IPS-18a (cell line): ENCODE measurements around the gene HSD3B7.

ENCODE experiments used
- H3K27ac ChIP-seq: one replicate; pipeline ENCODE4 v1.5.1; 2013; ENCODE audit warnings: low read length
- H3K27me3 ChIP-seq: one replicate; pipeline ENCODE4 v1.6.1; 2013; ENCODE audit warnings: mild to moderate bottlenecking, low read length; ENCODE audit not compliant: control insufficient read depth, insufficient read depth
- H3K36me3 ChIP-seq: one replicate; pipeline ENCODE4 v1.6.1; 2013; ENCODE audit warnings: low read depth, low read length; ENCODE audit not compliant: control insufficient read depth
- H3K4me1 ChIP-seq: one replicate; pipeline ENCODE4 v1.6.1; 2013; ENCODE audit warnings: low read depth, low read length; ENCODE audit not compliant: control insufficient read depth
- H3K4me3 ChIP-seq: one replicate; pipeline ENCODE4 v1.5.1; 2013; ENCODE audit warnings: low read length
- H3K9ac ChIP-seq: one replicate; pipeline ENCODE4 v1.6.1; 2013; ENCODE audit warnings: mild to moderate bottlenecking, low read length, moderate library complexity
- H3K9me3 ChIP-seq: one replicate; pipeline ENCODE4 v1.6.1; 2013; ENCODE audit warnings: low read depth, low read length; ENCODE audit not compliant: control insufficient read depth

HSD3B7 gene

GRCh38 chr16:30987581-30988190 is 2.7 kb downstream of the HSD3B7 start:
- H3K36me3 ChIP-seq: peaks cover 13% of the 10 kb centered on the region
- H3K4me3 ChIP-seq: no peak overlapping the region
- H3K27ac ChIP-seq: no peak overlapping the region
- no peaks in the 10 kb centered on the region for H3K4me1 ChIP-seq
- no peaks in the 10 kb centered on the region for H3K9me3 ChIP-seq
- H3K9ac ChIP-seq: no peak overlapping the region
- no peaks in the 10 kb centered on the region for H3K27me3 ChIP-seq

- H3K9ac ChIP-seq: no peak overlapping the region
- no peak overlapping the region for H3K27ac ChIP-seq
- no peaks in the 10 kb centered on the region for H3K27me3 ChIP-seq
- H3K9me3 ChIP-seq: no peaks in the 10 kb centered on the region
- H3K36me3 ChIP-seq: no peaks in the 10 kb centered on the region
- no peaks in the 10 kb centered on the region for H3K4me1 ChIP-seq
- no peak overlapping the region for H3K4me3 ChIP-seq
Measured at GRCh38 chr16:30989469-30990047, 4.6 kb downstream of the HSD3B7 start.

- no peak overlapping the region for H3K9ac ChIP-seq
Measured at GRCh38 chr16:30990105-30990504, 5.1 kb downstream of the HSD3B7 start.

GRCh38 chr16:30991052-30991451 is 6.0 kb downstream of the HSD3B7 start:
- Histone ChIP-seq H3K4me1 (no peaks in the 10 kb centered on the region), H3K9ac (no peak overlapping the region), H3K27me3 (no peaks in the 10 kb centered on the region), H3K36me3 (no peaks in the 10 kb centered on the region), H3K9me3 (no peaks in the 10 kb centered on the region), H3K4me3 (no peak overlapping the region), H3K27ac (no peak overlapping the region)

More at GRCh38 chr16:30990105-30990504, 5.1 kb downstream of the HSD3B7 start:
- no peaks in the 10 kb centered on the region for H3K4me1 ChIP-seq
- H3K9me3 ChIP-seq: no peaks in the 10 kb centered on the region
- H3K27me3 ChIP-seq: no peaks in the 10 kb centered on the region
- H3K4me3 ChIP-seq: no peak overlapping the region
- no peak overlapping the region for H3K27ac ChIP-seq
- H3K36me3 ChIP-seq: no peaks in the 10 kb centered on the region

- Histone ChIP-seq H3K36me3 (no peaks in the 10 kb centered on the region), H3K4me3 (no peak overlapping the region), H3K9ac (no peak overlapping the region), H3K4me1 (peaks cover 5% of the 10 kb centered on the region), H3K27me3 (peaks cover 6% of the 10 kb centered on the region), H3K27ac (no peak overlapping the region), H3K9me3 (no peaks in the 10 kb centered on the region)
Measured at GRCh38 chr16:30992276-30992780, 7.3 kb downstream of the HSD3B7 start.

GRCh38 chr16:30992931-30993816 is 8.2 kb downstream of the HSD3B7 start:
- Histone ChIP-seq H3K27ac (no peak overlapping the region), H3K27me3 (peaks cover 13% of the 10 kb centered on the region), H3K9ac (no peak overlapping the region), H3K4me3 (no peak overlapping the region), H3K9me3 (no peaks in the 10 kb centered on the region), H3K4me1 (peaks cover 5% of the 10 kb centered on the region), H3K36me3 (no peaks in the 10 kb centered on the region)

- Histone ChIP-seq H3K36me3 (no peaks in the 10 kb centered on the region), H3K27me3 (peaks cover 13% of the 10 kb centered on the region), H3K4me3 (peak overlapping the region; percentile 74), H3K4me1 (peaks cover 5% of the 10 kb centered on the region), H3K9me3 (no peaks in the 10 kb centered on the region), H3K27ac (no peak overlapping the region), H3K9ac (peak overlapping the region; percentile 36)
Measured at GRCh38 chr16:30995927-30996323, 10.9 kb downstream of the HSD3B7 start.

- peak overlapping the region; percentile 36 for H3K9ac ChIP-seq
Measured at GRCh38 chr16:30996324-30996984, 11.4 kb downstream of the HSD3B7 start.

GRCh38 chr16:30996985-30997724 is 12.1 kb downstream of the HSD3B7 start:
- Histone ChIP-seq H3K9me3 (no peaks in the 10 kb centered on the region), H3K4me3 (peak overlapping the region; percentile 74), H3K9ac (peak overlapping the region; percentile 42), H3K4me1 (peaks cover 5% of the 10 kb centered on the region), H3K27ac (no peak overlapping the region), H3K27me3 (peaks cover 13% of the 10 kb centered on the region), H3K36me3 (no peaks in the 10 kb centered on the region)

More at GRCh38 chr16:30996324-30996984, 11.4 kb downstream of the HSD3B7 start:
- peaks cover 13% of the 10 kb centered on the region for H3K27me3 ChIP-seq
- H3K4me3 ChIP-seq: peak overlapping the region; percentile 74
- H3K4me1 ChIP-seq: peaks cover 5% of the 10 kb centered on the region
- no peaks in the 10 kb centered on the region for H3K9me3 ChIP-seq
- H3K27ac ChIP-seq: no peak overlapping the region
- H3K36me3 ChIP-seq: no peaks in the 10 kb centered on the region

GRCh38 chr16:30997725-30998711 is 13.0 kb downstream of the HSD3B7 start:
- H3K36me3 ChIP-seq: no peaks in the 10 kb centered on the region
- peak overlapping the region; percentile 72 for H3K4me3 ChIP-seq
- no peak overlapping the region for H3K27ac ChIP-seq
- no peaks in the 10 kb centered on the region for H3K9me3 ChIP-seq
- peaks cover 13% of the 10 kb centered on the region for H3K27me3 ChIP-seq
- H3K4me1 ChIP-seq: peaks cover 5% of the 10 kb centered on the region
- peak overlapping the region; percentile 42 for H3K9ac ChIP-seq
